PC-3 (cell line): ENCODE data around the gene MRPL21. TPM values are rescaled to one million over a fixed set of nuclear protein-coding genes. Genes with fewer than 3 reads are reported as not detected.

Experiments used
- ATAC-seq: fragments of 200-7000 bp; cut with Tn5 transposase; 2 replicates; pipeline ENCODE4 v1.9.1; 2020; ENCODE audit warnings: mild to moderate bottlenecking, moderate library complexity
- BruUV-seq: library from RNA; stranded (reverse); fragments of 400-500 nt; replicated peaks from 2 replicates; lab custom pipeline; 2021; lab: Mats Ljungman, UMichigan
- CTCF ChIA-PET: fragments of 300-600 bp; sonication (Branson Sonifier 250); formaldehyde crosslinking; loops from one replicate; lab custom pipeline; 2022; ENCODE audit warnings: antibody characterized with exemption; lab: Charles Lee
- POLR2A ChIA-PET: fragments of 300-600 bp; sonication (Branson Sonifier 250); formaldehyde crosslinking; loops from one replicate; lab custom pipeline; 2022; ENCODE audit warnings: antibody characterized with exemption; ENCODE audit not compliant: unreplicated experiment; lab: Charles Lee
- DNase-seq: peaks from one replicate; pipeline ENCODE4 v3.0.0-alpha.2; 2015
- H2AFZ ChIP-seq: fragments of 300-600 bp; sonication (generic); 2 replicates; pipeline ENCODE4 v1.6.0; 2016; ENCODE audit warnings: antibody characterized with exemption, low read length
- H3F3A ChIP-seq: fragments of 300-600 bp; sonication (generic); one replicate; pipeline ENCODE4 v1.6.0; 2017; ENCODE audit warnings: antibody characterized with exemption, low read length, control low read depth, mild to moderate bottlenecking; ENCODE audit not compliant: unreplicated experiment
- H3K27ac ChIP-seq: fragments of 300-600 bp; sonication (generic); 2 replicates; pipeline ENCODE4 v1.5.1; 2016; ENCODE audit warnings: mild to moderate bottlenecking, low read length
- H3K27me3 ChIP-seq: fragments of 300-600 bp; sonication (generic); 2 replicates; pipeline ENCODE4 v1.6.1; 2016; ENCODE audit warnings: low read length, mixed read lengths
- H3K36me3 ChIP-seq: fragments of 300-600 bp; sonication (generic); 2 replicates; pipeline ENCODE4 v1.6.1; 2016; ENCODE audit warnings: low read depth, mixed run types, low read length, mixed read lengths
- H3K4me1 ChIP-seq: fragments of 300-600 bp; sonication (generic); 2 replicates; pipeline ENCODE4 v1.5.1; 2016; ENCODE audit warnings: low read length; ENCODE audit not compliant: insufficient read depth
- H3K4me2 ChIP-seq: fragments of 300-600 bp; sonication (generic); 2 replicates; pipeline ENCODE4 v1.6.0; 2016; ENCODE audit warnings: low read length
- H3K4me3 ChIP-seq: fragments of 300-600 bp; sonication (generic); 2 replicates; pipeline ENCODE4 v1.5.1; 2016; ENCODE audit warnings: mild to moderate bottlenecking, low read length, mixed read lengths
- H3K79me2 ChIP-seq: fragments of 300-600 bp; sonication (generic); 2 replicates; pipeline ENCODE4 v1.6.1; 2017; ENCODE audit warnings: low read length, mixed read lengths
- H3K9ac ChIP-seq: fragments of 300-600 bp; sonication (generic); 2 replicates; pipeline ENCODE4 v1.6.0; 2016; ENCODE audit warnings: mild to moderate bottlenecking, low read length
- H3K9me2 ChIP-seq: fragments of 300-600 bp; sonication (generic); replicated peaks from 2 replicates; pipeline ENCODE4 v1.6.1; 2016; ENCODE audit warnings: mixed run types, low read length, mixed read lengths
- H3K9me3 ChIP-seq: fragments of 300-600 bp; sonication (generic); 2 replicates; pipeline ENCODE4 v1.6.1; 2016; ENCODE audit warnings: low read length, mixed read lengths
- H4K20me1 ChIP-seq: fragments of 300-600 bp; sonication (generic); 2 replicates; pipeline ENCODE4 v1.6.1; 2016; ENCODE audit warnings: low read length, mixed read lengths
- EZH2 ChIP-seq: fragments of 300-600 bp; sonication (generic); IDR thresholded peaks from one replicate; pipeline ENCODE4 v1.6.1; 2017; ENCODE audit warnings: antibody characterized with exemption, mild to moderate bottlenecking, low read length; ENCODE audit not compliant: unreplicated experiment
- EZH2phosphoT487 ChIP-seq: fragments of 300-600 bp; sonication (generic); IDR thresholded peaks from 2 replicates; pipeline ENCODE4 v1.6.1; 2018; ENCODE audit warnings: mild to moderate bottlenecking, antibody characterized with exemption, low read length, borderline replicate concordance
- intact Hi-C: fragments of 100-400 bp; cut with micrococcal nuclease; formaldehyde crosslinking; loops from 2 replicates; pipeline ENCODE4 v1.9.0; 2023
- total RNA-seq: library from RNA; depleted of rRNA; stranded (reverse); fragments of >200 nt; gene quantifications from 2 replicates; pipeline ENCODE4 v1.2.3, GENCODE V29; 2014
- TF ChIP-seq, protein P1 (sequence below): fragments of 300-600 bp; sonication (generic); conservative IDR thresholded peaks from 2 replicates; pipeline ENCODE4 v1.5.1; 2017; ENCODE audit warnings: antibody characterized with exemption, low read depth, mild to moderate bottlenecking, low read length

The MRPL21 gene
- total RNA-seq, 1 experiment from 2014 or later = 230 TPM

DNA sequence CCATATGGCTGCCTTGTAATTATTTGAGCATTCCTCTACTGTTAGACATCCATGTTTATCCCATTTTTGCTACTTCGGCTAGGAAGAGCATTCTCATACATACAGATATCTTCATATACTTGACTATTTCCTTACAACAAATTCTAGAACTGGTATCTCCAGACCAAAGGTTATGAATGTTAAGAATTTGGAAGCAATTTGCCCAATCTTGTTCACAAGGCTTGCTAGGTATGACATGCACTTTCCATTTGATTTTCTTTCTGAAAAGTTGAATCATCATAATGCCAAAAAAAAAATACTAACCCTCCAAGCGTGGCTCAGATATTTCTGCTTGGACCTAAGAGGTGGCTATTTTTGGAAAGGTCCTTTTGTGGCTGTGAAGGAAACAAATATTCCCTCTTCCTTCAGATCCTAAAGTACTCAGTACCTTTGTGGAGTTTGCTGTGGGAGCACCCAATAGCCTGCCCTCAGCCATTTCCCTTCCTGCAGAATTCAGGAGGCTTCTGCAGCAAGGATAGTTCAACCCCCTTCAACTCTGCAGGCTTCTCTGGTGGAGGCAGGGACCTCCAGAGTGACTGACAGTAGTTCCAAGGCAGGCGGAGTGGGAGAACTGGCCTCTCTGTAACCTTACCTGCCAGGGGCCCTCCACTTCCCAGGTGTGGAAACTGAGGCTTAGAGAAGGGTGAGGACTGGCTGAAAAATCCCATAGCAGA, 39.9 kb downstream of the MRPL21 start:
- intact Hi-C loops = no loop called here
- no peaks in the 10 kb centered on the region for H4K20me1 ChIP-seq
- TF ChIP-seq EZH2 = no peak
- POLR2A ChIA-PET = no interaction called here
- CTCF ChIA-PET = no interaction called here
- no peaks in the 10 kb centered on the region for H3K27me3 ChIP-seq
- H2AFZ ChIP-seq = no peak overlapping the region
- DNase-seq = no peak
- no peak for ATAC-seq
- H3K9me3 ChIP-seq = no peaks in the 10 kb centered on the region
- no peaks in the 10 kb centered on the region for H3F3A ChIP-seq
- H3K79me2 ChIP-seq = no peaks in the 10 kb centered on the region
- BruUV-seq = no TSS peak
- no peak overlapping the region for H3K4me3 ChIP-seq
- no peaks in the 10 kb centered on the region for H3K36me3 ChIP-seq
- H3K9me2 ChIP-seq = no peaks in the 10 kb centered on the region
- H3K4me2 ChIP-seq = no peak overlapping the region
- no peaks in the 10 kb centered on the region for H3K4me1 ChIP-seq
- no peak overlapping the region for H3K27ac ChIP-seq
- no peak overlapping the region for H3K9ac ChIP-seq

DNA sequence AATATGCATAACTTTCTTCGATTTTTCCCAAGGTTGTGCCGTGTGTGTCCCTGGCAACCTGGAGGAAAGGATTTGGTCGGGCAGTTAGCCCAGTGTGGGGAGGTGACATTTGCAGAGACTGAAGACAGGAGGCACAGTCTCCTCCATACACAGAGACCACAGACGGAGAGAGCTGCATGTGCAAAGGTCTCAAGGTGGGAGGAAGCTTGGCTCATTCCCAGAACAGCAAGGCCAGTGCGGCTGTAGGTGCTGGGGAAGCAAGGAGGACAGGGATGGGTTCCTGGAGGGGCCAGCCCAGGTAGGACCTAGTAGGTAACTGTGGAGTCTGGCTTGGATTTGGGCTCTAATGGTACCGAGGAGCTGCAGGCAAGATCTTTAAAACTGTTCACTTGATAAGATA, 41.2 kb downstream of the MRPL21 start:
- no peak for DNase-seq
- Histone ChIP-seq H3K36me3 (no peaks in the 10 kb centered on the region), H3K9me3 (no peaks in the 10 kb centered on the region), H3K4me2 (no peak overlapping the region), H3K9me2 (no peaks in the 10 kb centered on the region), H3K4me3 (no peak overlapping the region), H3K4me1 (peaks cover 8% of the 10 kb centered on the region), H2AFZ (no peak overlapping the region), H3K27ac (no peak overlapping the region), H3K79me2 (no peaks in the 10 kb centered on the region), H3K27me3 (no peaks in the 10 kb centered on the region), H3F3A (no peaks in the 10 kb centered on the region), H4K20me1 (no peaks in the 10 kb centered on the region), H3K9ac (no peak overlapping the region)
- intact Hi-C loops = no loop called here
- no TSS peak for BruUV-seq
- no peak for ATAC-seq
- POLR2A ChIA-PET = no interaction called here
- CTCF ChIA-PET = no interaction called here
- no peak for TF ChIP-seq EZH2

DNA sequence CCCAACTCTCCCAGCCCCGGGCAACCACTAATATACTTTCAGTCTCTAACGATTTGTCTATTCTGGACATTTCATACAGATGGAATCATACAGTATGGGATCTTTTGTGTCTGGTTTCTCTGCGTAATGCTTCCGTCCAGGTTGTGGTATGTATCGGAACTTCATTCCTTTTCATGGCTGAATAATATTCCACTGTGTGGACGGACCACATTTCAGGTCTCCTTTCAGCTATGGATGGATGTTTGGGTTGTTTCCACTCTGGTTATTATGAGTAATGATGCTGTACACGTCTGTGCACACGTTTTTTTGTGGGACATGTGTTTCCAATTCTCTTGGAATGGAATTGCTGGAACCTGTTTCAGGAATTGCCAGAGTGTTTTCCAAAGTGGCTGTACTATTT, 44.5 kb downstream of the MRPL21 start:
- H3K36me3 ChIP-seq = no peaks in the 10 kb centered on the region
- POLR2A ChIA-PET = no interaction called here
- no peak overlapping the region for H3K9ac ChIP-seq
- DNase-seq (no peak), ATAC-seq (no peak)
- no peak overlapping the region for H3K27ac ChIP-seq
- no TSS peak for BruUV-seq
- H3K4me3 ChIP-seq = no peak overlapping the region
- H3K9me2 ChIP-seq = no peaks in the 10 kb centered on the region
- H3K9me3 ChIP-seq = no peaks in the 10 kb centered on the region
- intact Hi-C loops = no loop called here
- CTCF ChIA-PET = no interaction called here
- H3K4me1 ChIP-seq = peaks cover 18% of the 10 kb centered on the region
- H4K20me1 ChIP-seq = no peaks in the 10 kb centered on the region
- H2AFZ ChIP-seq = no peak overlapping the region
- no peaks in the 10 kb centered on the region for H3F3A ChIP-seq
- H3K27me3 ChIP-seq = no peaks in the 10 kb centered on the region
- H3K4me2 ChIP-seq = no peak overlapping the region
- TF ChIP-seq EZH2phosphoT487 (no peak), EZH2 (no peak)
- TF ChIP-seq, protein P1, sequence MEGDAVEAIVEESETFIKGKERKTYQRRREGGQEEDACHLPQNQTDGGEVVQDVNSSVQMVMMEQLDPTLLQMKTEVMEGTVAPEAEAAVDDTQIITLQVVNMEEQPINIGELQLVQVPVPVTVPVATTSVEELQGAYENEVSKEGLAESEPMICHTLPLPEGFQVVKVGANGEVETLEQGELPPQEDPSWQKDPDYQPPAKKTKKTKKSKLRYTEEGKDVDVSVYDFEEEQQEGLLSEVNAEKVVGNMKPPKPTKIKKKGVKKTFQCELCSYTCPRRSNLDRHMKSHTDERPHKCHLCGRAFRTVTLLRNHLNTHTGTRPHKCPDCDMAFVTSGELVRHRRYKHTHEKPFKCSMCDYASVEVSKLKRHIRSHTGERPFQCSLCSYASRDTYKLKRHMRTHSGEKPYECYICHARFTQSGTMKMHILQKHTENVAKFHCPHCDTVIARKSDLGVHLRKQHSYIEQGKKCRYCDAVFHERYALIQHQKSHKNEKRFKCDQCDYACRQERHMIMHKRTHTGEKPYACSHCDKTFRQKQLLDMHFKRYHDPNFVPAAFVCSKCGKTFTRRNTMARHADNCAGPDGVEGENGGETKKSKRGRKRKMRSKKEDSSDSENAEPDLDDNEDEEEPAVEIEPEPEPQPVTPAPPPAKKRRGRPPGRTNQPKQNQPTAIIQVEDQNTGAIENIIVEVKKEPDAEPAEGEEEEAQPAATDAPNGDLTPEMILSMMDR = no peak
- no peaks in the 10 kb centered on the region for H3K79me2 ChIP-seq
